Measurements from ENCODE around the gene MTRR.

DNA sequence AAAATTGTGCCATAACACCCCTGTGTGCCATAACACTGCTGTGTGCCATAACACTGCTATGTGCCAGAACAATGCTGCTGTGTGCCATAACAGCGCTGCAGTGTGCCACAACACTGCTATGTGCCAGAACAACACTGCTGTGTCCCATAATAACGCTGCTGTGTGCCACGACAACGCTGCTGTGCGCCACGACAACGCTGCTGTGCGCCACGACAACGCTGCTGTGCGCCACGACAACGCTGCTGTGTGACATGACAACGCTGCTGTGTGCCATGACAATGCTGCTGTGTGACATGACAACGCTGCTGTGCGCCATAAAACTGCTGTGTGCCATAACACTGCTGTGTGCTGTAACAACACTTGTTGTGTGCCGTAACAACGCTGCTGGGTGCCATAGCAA lies 44.0 kb upstream of the MTRR start:
- TF ChIP-seq CTCF (IDR thresholded peaks at IDR 0.05) (no peak), ZFX (IDR thresholded peaks at IDR 0.05; ENCODE audit: borderline replicate concordance) (no peak)
